Kidney epithelial cell (primary cell): ENCODE data around the gene FSHB. TPM values are rescaled to one million over a fixed set of nuclear protein-coding genes. Genes with fewer than 3 reads are reported as not detected.
"Not testable (repeated sequence)": the region's sequence is repeated elsewhere in the genome, so short reads cannot be mapped to it uniquely, and the experiment has no call there.

Experiments used
- DNase-seq: peaks from one replicate; pipeline ENCODE4 v3.0.0-alpha.2; 2010; ENCODE audit warnings: low read depth
- H3K27me3 ChIP-seq: 2 replicates; pipeline ENCODE4 v1.6.0; 2011; ENCODE audit warnings: low read length; ENCODE audit not compliant: control insufficient read depth, insufficient read depth
- H3K36me3 ChIP-seq: 2 replicates; pipeline ENCODE4 v1.5.1; 2011; ENCODE audit warnings: low read length; ENCODE audit not compliant: control insufficient read depth, insufficient read depth
- H3K4me3 ChIP-seq: 2 replicates; pipeline ENCODE4 v1.5.1; 2011; ENCODE audit warnings: low read depth, mild to moderate bottlenecking, control low read depth, low read length
- total RNA-seq: library from RNA; depleted of rRNA; stranded (reverse); fragments of >200 nt; gene quantifications from 2 replicates; pipeline ENCODE4 v1.2.3, GENCODE V29; 2015
- TF ChIP-seq, protein P1 (sequence below): IDR thresholded peaks from 2 replicates; pipeline ENCODE4 v1.5.1; 2011; ENCODE audit warnings: mild to moderate bottlenecking, moderate library complexity, low read length, control low read depth, inconsistent platforms; ENCODE audit not compliant: insufficient read depth, poor library complexity, severe bottlenecking

The FSHB gene
- not detected in 2 replicates for total RNA-seq

DNA sequence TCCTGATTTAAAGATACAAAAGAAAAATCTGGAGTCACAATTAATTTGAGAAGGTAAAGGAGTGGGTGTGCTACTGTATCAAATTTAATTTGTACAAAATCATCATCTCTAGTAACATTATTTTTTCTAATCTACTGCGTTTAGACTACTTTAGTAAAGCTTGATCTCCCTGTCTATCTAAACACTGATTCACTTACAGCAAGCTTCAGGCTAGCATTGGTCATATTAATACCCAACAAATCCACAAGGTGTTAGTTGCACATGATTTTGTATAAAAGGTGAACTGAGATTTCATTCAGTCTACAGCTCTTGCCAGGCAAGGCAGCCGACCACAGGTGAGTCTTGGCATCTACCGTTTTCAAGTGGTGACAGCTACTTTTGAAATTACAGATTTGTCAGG, at the start of gene FSHB:
Gene FSHB (plus strand): TSS at position 301 of the 400 bp plus-strand sequence. CDS start 889 bp downstream, outside the sequence.
- DNase-seq, result no peak
- Histone ChIP-seq H3K27me3 (no peaks in the 10 kb centered on the region), H3K4me3 (no peak within 1 kb of the TSS), H3K36me3 (no peaks in the 10 kb centered on the region)
- TF ChIP-seq, protein P1, sequence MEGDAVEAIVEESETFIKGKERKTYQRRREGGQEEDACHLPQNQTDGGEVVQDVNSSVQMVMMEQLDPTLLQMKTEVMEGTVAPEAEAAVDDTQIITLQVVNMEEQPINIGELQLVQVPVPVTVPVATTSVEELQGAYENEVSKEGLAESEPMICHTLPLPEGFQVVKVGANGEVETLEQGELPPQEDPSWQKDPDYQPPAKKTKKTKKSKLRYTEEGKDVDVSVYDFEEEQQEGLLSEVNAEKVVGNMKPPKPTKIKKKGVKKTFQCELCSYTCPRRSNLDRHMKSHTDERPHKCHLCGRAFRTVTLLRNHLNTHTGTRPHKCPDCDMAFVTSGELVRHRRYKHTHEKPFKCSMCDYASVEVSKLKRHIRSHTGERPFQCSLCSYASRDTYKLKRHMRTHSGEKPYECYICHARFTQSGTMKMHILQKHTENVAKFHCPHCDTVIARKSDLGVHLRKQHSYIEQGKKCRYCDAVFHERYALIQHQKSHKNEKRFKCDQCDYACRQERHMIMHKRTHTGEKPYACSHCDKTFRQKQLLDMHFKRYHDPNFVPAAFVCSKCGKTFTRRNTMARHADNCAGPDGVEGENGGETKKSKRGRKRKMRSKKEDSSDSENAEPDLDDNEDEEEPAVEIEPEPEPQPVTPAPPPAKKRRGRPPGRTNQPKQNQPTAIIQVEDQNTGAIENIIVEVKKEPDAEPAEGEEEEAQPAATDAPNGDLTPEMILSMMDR, result no peak

DNA sequence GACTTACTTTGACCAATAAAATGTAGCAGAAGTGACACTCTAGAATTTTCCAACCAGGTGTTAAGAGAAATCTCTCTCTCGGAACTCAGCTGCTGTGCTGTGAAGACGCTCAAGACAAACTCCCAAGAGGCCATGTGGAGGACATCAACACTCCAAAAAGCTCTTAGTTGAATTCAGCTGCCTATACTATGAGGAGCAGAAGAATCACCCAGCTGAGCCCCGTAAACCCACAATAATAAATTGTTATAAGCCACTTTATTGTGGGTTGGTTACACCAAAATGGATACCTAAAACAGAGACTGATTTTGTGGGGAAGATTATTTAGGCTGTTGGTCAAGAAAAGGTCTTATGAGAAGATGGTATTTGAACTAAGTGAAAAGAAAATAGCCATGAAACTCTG, 44.1 kb upstream of the FSHB start:
- TF ChIP-seq, protein P1, result no peak
- H3K27me3 ChIP-seq, result no peaks in the 10 kb centered on the region
- no peak overlapping the region for H3K4me3 ChIP-seq
- DNase-seq, result no peak
- no peaks in the 10 kb centered on the region for H3K36me3 ChIP-seq

DNA sequence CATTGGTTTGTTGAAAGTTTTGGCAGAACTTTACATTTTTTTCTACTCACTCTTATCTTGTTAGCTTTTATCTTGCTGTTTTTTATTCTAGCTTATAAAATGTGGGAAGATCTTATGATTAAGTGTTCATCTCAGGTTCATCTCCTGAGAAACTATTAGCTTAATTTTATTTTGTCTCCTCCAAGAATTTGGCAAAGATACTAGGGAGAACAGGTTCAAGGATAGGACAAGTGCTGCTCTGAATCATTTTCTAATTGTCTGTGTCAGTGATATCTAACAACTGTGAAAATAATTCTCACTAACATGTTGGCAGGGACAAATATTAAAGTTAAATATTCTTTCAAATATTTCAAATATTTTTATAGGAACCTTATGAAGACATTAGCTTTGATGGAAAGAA, 38.2 kb upstream of the FSHB start:
- TF ChIP-seq, protein P1, result no peak
- no peaks in the 10 kb centered on the region for H3K27me3 ChIP-seq
- no peak overlapping the region for H3K4me3 ChIP-seq
- no peaks in the 10 kb centered on the region for H3K36me3 ChIP-seq
- no peak for DNase-seq

DNA sequence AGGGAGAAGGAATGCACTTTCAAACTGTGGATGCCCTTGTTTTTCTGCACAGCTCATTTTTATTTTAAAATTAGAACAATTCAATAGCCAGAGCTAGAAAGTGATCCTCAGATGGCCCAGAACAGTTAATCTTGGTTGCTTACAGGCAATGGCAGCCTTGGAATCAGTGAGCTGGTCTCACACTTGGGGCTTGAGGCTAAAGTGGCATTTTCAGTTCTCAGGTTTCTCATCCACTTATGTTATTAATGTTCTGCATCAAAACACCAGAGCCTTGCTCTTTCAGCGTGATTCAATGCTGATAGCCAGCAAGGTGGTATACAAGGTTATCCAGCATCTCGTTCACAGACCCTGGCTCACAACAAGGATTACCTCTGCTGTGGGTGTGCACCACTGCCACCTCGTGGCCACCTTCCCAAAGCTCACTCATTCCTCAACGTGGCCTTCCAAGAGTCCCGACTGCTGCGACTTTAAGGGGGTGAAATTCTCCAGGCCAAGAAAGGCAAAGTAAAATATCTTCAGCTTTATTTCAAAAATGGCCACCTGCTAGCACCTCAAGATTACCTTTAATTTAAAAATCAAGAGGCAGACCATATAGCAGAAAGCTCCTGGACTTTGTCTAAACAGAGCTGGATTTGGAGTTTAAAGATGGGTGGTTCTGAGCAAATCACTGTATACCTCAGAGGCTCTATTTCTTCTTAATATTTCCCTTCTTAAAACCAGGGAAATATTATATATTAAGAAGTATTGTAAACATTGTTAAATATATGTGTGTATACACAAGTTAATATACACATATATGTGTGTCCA, 34.2 kb upstream of the FSHB start:
- TF ChIP-seq, protein P1, result peak; percentile 93
- H3K27me3 ChIP-seq, result no peaks in the 10 kb centered on the region
- peak; percentile 2 for DNase-seq

DNA sequence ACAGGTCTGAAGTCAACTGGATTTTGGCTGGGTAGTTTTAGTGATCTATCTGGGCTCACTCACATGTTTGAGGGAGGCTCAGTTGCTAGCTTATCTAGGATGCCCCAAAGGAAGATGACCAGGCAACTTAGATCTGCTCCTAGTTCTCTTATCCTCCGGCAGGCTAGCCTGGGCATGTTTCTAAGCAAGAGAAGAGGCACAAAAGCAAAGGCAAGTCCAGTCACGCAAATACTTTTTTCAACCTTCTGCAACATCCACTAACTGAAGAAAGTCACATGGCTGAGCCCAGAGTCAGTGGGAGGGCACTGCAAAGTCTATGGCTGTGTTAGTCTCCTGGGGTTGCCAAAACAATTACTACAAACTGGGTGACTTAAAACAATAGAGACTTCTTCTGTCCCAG, 32.9 kb upstream of the FSHB start:
- DNase-seq, result no peak
- Histone ChIP-seq H3K27me3 (no peaks in the 10 kb centered on the region), H3K36me3 (no peaks in the 10 kb centered on the region), H3K4me3 (no peak overlapping the region)
- TF ChIP-seq, protein P1, result no peak

More for the DNA sequence above, 34.2 kb upstream of the FSHB start:
- H3K36me3 ChIP-seq, result no peaks in the 10 kb centered on the region
- no peak overlapping the region for H3K4me3 ChIP-seq

DNA sequence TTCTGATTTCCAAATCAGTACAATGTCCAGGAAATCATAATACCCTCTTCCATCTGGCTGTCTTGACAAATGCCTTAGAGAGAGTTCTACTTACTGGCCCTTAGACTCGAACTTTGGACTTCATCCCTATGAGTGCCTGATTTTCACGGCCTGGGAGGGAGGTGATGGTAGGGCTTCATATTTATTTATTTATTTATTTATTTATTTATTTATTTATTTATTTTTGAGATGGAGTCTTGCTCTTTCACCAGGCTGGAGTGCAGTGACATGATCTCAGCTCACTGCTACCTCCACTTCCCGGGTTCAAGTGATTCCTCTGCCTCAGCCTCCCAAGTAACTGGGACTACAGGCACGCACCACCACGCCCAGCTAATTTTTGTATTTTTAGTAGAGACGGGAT, 27.8 kb upstream of the FSHB start:
- H3K4me3 ChIP-seq, DNase-seq, H3K27me3 ChIP-seq, H3K36me3 ChIP-seq: not testable (repeated sequence)
